GM19395 (cell line): ENCODE results near the gene RAD23A.
"Not testable (repeated sequence)": the region's sequence is repeated elsewhere in the genome, so short reads cannot be mapped to it uniquely, and the experiment has no call there.

ENCODE experiments used
- ATAC-seq: cut with Tn5 transposase; IDR thresholded peaks from one replicate; pipeline ENCODE4 v1.9.1; 2021; ENCODE audit warnings: mild to moderate bottlenecking, moderate library complexity; ENCODE audit not compliant: unreplicated experiment

The RAD23A gene

DNA sequence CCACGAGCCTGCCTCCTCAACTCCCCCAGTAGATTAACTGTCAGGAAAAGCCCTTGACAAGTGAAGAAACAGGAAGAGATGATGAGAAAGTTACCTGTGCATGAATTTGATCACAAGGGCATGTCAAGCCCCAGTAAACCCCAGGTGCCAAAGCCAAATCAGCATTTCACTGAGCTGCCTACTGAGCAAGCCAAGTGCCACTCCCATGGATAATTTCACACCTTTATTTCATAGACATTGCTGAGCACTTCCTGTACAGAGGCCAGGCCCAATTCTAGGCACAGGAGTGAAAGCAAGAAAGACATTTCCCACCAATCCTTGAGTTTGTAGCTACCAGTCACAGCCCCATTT lies 8.9 kb downstream of the RAD23A start:
- ATAC-seq, result no peak

GRCh38 chr19:12955575-12955974 lies 9.9 kb downstream of the RAD23A start:
- not testable (repeated sequence) for ATAC-seq

GRCh38 chr19:12955996-12956395 lies 10.3 kb downstream of the RAD23A start:
- no peak for ATAC-seq

DNA sequence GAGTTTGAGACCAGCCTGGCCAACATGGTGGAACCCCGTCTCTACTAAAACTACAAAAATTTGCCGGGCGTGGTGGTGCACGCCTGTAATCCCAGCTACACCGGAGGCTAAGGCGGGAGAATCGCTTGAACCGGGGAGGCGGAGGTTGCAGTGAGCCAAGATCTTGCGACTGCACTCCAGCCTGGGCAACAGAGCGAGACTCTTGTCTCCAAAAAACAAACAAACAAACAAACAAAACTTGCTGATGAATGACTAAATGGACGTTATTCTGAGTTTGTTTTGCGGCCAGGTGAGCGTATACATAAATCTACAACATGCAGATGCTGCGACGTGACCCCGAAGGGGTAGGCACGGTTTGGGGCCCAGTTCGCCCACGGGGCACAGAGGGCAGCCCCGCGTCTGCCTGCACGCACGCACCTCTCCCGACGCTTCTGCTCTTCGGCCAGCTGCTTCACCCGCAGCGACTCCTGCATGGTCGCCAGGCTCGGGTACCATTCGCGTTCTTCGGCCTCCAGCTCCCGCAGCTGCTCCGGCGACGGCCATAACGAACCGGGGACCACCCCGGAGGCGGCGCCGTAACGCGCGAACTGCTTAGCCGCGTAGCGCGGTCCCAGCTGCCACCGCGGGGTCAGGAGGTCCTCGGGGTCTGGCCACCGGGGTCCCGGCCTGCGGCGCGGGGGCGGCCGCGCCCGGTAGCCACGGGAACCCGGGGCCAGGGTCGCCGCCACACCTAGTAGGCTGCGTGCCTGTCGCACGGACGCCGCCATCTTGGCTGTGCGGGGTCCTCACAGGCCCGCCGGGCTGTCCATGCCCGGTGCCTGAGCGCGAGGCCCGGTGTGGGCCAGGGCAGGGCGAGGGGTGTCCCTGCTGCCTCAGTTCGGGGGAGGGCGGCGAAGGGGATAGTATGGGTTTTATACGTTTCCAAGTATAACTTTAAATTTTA lies 11.1 kb downstream of the RAD23A start, which contains the start of gene GADD45GIP1:
GADD45GIP1 (minus strand) TSS at position 778 of the 943 bp plus-strand sequence; CDS start at position 767, 11 bp downstream.
- no peak for ATAC-seq

DNA sequence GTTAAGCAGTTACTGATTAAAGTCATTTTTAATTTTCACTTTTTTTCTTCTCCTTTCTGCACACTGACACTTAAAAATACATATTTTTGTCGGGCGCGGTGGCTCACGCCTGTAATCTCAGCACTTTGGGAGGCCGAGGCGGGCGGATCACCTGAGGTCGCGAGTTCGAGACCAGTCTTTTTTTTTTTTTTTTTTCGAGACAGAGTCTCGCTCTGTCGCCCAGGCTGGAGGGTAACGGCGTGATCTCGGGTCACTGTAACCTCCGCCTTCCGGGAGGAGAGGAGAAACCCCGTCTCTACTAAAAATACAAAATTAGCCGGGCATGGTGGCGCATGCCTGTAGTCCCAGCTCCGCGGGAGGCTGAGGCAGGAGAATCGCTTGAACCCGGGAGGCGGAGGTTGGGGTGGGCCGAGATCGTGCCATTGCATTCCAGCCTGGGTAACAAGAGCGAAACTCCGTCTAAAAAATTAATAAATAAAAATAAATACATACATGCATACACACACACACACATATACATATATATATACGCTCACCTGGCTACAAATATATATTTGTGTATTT lies 11.8 kb downstream of the RAD23A start:
- ATAC-seq, result not testable (repeated sequence)

DNA sequence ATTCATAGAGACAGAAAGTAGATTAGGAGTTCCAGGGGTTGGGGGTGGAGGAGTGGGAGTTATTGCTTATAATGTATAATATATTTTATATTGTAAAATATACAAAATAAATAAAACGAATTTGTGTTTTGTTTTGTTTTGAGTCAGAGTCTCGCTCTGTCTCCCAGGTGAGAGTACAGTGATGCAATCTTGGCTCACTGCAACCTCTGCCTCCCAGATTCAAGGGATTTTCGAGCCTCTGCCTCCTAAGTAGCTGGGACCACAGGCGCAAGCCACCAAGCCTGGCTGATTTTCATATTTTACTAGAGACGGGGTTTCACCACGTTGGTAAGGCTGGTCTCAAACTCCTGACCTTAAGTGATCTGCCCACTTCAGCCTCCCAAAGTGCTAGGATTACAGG lies 13.8 kb downstream of the RAD23A start:
- no peak for ATAC-seq

DNA sequence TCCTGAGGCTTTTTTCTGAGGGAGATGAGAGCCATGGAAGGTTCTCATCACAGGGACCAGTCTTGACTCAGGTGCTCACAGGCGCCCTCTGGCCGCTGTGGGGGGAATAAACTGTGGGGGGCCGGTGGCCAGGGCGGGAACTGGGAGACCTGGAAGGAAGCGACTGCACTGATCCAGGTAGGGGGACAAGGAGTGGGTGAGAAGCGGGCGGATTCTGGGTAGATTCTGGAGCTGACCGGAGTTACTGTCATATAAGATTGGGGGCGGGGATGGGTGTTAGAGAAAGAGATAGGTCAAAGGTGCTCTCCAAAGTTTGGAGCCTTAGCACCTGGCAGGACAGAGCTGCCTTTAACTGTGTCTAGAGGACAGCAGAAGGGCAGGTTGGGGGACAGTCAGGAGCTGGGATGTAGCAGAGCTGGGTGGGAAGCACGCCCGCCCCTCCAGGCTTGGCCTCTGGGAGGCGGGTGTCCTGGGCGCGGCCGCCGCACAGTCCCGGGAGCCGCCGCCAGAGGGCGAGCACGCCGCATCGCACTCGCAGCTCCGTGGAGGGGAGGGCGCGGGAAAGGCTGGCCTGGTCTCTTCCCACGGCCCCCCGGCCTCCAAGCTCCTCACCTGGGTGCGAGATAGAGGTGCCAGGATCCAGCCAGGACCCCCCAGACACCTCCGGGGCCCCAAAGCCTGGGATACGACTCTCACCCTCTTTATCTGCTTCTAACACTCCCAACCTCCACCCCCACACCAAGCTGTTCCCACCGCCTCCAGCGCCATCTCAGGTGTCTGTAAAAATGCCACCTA lies 19.6 kb downstream of the RAD23A start:
- peak; percentile 63 for ATAC-seq

DNA sequence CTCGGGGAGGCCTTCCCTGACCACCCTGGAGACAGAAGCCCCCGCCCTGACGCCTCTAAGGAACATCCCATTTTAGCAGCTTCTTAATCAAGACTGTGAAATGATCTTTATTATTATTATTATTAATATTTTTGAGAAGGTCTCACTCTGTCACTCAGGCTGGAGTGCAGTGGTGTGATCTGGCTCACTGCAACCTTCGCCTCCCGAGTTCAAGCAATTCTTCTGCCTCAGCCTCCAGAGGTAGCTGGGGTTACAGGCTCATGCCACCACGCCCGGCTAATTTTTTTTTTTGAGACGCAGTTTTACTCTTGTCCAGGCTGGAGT lies 20.1 kb downstream of the RAD23A start:
- ATAC-seq, result no peak

DNA sequence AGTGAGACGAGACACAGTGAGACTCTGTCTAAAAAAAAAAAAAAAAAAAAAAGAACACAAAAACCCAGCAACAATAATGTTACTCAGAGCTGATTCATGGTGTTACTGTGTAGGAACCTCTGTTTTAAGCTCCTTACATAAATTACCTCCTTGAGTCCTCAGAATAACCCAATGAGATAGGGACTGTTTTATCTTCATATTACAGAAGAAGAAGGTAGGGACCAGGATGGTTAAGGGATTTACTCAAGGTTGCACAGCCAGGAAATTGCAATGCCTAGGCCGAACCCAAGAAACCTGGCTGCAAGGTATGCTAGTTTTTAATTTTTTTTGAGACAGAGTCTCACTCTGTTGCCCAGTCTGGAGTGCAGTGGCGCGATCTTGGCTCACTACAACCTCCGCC lies 22.2 kb downstream of the RAD23A start:
- no peak for ATAC-seq

GRCh38 chr19:12969292-12969988 lies 23.8 kb downstream of the RAD23A start, which contains the start of gene DAND5:
DAND5 (plus strand) TSS chr19:12969576; CDS start chr19:12969661, 85 bp downstream.
- ATAC-seq, result no peak

GRCh38 chr19:12970070-12970820 lies 24.6 kb downstream of the RAD23A start:
- ATAC-seq, result no peak

DNA sequence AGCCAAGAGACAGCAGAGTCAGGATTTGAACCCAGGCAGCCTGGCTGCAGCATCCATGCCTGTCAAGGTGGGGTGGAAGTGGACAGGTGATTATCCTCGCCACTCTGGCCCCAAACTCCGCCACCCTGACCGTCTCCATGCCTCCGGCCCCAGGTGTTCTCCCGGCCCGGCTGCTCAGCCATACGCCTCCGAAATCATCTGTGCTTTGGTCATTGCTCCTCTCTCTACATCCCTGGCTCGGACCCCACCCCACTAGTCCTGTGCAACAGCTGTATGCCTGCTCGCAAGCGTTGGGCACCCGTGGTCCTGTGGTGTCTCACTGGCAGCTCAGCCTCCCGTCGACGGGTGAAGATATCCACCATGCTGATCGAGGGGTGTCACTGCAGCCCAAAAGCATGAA lies 27.6 kb downstream of the RAD23A start:
- ATAC-seq, result no peak

DNA sequence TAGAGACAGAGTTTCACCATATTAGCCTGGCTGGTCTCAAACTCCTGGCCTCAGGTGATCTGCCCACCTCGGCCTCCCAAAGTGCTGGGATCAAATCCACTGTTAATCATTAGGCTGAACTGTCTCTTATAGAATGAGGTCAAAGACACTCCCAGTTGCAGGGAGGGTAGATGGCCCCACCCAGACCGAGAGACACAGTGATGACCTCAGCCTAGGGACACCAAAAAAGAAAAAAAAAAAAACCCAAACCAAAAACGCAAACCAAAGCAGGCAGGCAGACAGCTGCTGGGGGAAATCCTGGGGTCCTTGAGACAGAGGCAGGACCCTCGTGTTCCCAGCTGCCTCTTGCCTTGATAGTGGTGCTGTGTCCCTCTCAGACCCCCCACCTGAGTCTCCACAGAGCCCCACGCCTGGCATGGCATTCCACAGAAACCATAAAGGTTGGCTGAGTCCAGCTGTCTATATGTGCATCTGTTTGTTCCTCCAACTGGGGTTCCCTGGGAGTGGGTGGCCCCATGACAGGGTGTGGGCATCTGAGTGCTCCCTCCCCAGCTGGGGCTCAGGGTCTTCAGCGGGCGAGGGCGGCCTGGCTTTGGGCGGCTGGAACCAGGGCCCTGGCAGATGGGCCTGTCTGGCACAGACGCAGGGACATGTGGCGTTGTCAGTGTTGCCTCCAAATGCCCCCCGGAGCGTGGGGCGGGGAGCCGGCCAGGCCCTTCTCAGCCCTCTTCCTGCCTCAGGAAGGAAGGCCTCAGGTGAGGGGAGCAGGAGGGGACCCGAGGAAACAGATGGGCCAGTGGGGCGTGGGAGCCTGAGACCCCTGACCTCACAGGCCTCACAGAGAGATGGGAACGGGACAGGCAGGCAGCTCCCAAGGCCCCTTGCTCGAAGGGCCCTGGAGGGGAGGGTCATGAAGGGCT lies 28.9 kb downstream of the RAD23A start:
- ATAC-seq, result no peak

DNA sequence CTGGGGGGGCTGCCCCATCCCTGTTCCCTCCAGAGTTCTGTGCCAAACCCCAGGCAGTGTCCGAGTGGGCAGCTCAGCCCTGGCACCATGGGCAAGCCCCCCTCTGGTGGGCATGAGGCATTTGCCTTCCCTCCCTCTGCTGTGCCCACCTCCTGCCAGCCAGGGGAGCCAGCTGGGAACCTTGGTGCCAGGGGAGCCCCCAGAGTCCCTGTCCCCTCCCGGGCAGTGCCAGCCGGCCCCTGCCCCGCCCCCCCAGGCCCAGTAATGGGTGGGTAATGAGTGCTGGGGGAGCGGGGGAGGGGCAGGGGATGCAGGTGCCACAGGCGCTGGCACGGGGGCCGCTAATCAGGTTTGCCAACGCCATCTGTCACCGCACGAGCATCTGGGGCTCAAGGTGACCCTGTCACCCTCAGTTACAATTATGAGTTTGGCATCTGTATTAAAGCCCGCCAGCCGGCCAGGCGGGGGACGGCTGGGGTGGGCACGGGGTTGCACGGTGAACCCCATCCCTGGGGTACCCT lies 29.6 kb downstream of the RAD23A start:
- no peak for ATAC-seq

- not testable (repeated sequence) for ATAC-seq
Observed at GRCh38 chr19:12976109-12976508, 30.4 kb downstream of the RAD23A start.

DNA sequence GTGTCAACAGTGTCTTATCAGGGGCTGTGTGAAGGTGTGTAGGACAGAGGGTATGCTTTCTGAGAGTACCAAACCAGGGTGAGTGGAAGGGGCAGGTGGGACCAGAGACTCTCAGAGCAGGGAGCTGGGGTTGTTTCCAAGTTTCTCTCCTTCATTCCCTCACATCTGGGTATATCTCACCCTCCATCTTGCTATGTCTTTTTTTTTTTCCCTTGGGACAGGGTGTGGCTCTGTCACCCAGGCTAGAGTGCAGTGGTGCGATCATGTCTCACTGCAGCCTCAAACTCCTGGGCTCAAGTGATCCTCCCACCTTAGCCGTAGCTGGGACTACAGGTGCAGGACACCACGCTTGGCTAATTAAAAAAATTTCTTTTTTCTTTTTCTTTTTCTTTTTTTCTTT lies 34.3 kb downstream of the RAD23A start:
- ATAC-seq, result no peak

GRCh38 chr19:12982648-12983047 lies 37.0 kb downstream of the RAD23A start:
- no peak for ATAC-seq

GRCh38 chr19:12983091-12983490 lies 37.4 kb downstream of the RAD23A start:
- ATAC-seq, result no peak
